Thyroid gland (tissue), 4 donors: ENCODE results near the gene IP6K3. TPM values are rescaled to one million over a fixed set of nuclear protein-coding genes. Genes with fewer than 3 reads are reported as not detected.

Experiments used
- DNase-seq, 2 donors: peaks; one replicate each; pipeline ENCODE4 v3.0.0-alpha.2; 2019
- H3K27ac ChIP-seq, 3 donors: fragments of 200-600 bp; sonication (generic); 1 replicate in 2 of 3; 2 replicates in 1 of 3; pipeline ENCODE4 v1.5.1; 2016 to 2019; ENCODE audit warnings: mild to moderate bottlenecking in 1 of 3, moderate library complexity in 1 of 3
- H3K27me3 ChIP-seq: fragments of 200-600 bp; sonication (generic); one replicate; pipeline ENCODE4 v1.5.1; 2019
- H3K36me3 ChIP-seq, 2 donors: fragments of 200-600 bp; sonication (generic); one replicate each; pipeline ENCODE4 v1.5.1; 2016 to 2019
- H3K4me1 ChIP-seq, 2 donors: fragments of 200-600 bp; sonication (generic); one replicate each; pipeline ENCODE4 v1.5.1; 2017 to 2019
- H3K4me3 ChIP-seq, 3 donors: fragments of 200-600 bp; sonication (generic); replicated peaks in 1 of 3; 1 replicate in 2 of 3; 2 replicates in 1 of 3; pipeline ENCODE4 v1.5.1; 2016; ENCODE audit warnings: mild to moderate bottlenecking in 1 of 3
- H3K9me3 ChIP-seq: fragments of 200-600 bp; sonication (generic); one replicate; pipeline ENCODE4 v1.5.1; 2017
- CTCF ChIP-seq, 6 experiments: fragments of 200-600 bp in 3 of 6; fragments of 450-650 bp in 3 of 6; sonication (generic) in 3 of 6; IDR thresholded peaks; one replicate each; pipeline ENCODE4 v1.5.1; 2016 to 2019; ENCODE audit warnings: antibody characterized with exemption in 6 of 6, mild to moderate bottlenecking in 2 of 6, inconsistent platforms in 1 of 6, moderate library complexity in 1 of 6
- POLR2A ChIP-seq, 2 donors: fragments of 450-650 bp; IDR thresholded peaks; one replicate each; pipeline ENCODE4 v1.6.1; 2017; ENCODE audit warnings: antibody characterized with exemption in 2 of 2, mild to moderate bottlenecking in 2 of 2, moderate library complexity in 1 of 2
- WGBS, 2 donors: methylation state at CpG; one replicate each; pipeline ENCODE4 v1.1.5; 2017; 5-methylcytosine and 5-hydroxymethylcytosine counted together
- intact Hi-C: fragments of 100-400 bp; cut with DNase I; formaldehyde crosslinking; loops from one replicate; pipeline ENCODE4 v1.15.1; 2023
- total RNA-seq, 4 donors: library from RNA; depleted of rRNA; stranded (reverse); fragments of >200 nt; gene quantifications; one replicate each; pipeline ENCODE4 v1.2.3, GENCODE V29; 2016

Gene IP6K3
- total RNA-seq, 4 donors from 2014 or later: 7.9 to 20.5 (median 17.1) TPM

GRCh38 chr6:33691456-33692077 is 55.1 kb downstream of the IP6K3 start:
- peaks cover 85 to 92% of the 10 kb centered on the region in 2 donors for H3K36me3 ChIP-seq

DNA sequence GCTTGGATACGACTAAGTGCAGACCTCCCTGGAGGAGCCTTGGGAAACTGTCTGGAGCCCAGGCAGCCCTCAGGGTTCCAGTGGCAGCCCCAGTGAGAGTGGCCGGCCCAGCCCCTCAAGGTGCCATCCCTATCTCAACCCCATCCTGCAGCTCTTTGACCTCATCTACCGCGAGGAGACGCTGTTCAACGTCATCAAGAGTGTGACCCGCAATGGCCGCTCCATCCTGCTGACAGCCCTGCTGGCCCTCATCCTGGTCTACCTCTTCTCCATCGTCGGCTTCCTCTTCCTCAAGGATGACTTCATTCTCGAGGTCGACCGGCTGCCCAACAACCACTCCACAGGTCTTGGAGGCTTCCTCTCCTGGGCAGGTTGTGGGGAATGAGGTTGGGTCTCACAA is 55.9 kb downstream of the IP6K3 start:
- H3K36me3 ChIP-seq: peaks cover 89 to 93% of the 10 kb centered on the region in 2 donors
- peaks cover 0 to 18% of the 10 kb centered on the region in 2 donors for H3K4me1 ChIP-seq
- intact Hi-C loops: no loop called here
- DNase-seq: no peak
- no peaks in the 10 kb centered on the region for H3K27me3 ChIP-seq
- H3K4me3 ChIP-seq: no peak overlapping the region
- no peak for TF ChIP-seq POLR2A (IDR thresholded peaks at IDR 0.05)
- TF ChIP-seq CTCF (IDR thresholded peaks at IDR 0.05): no peak
- WGBS, 2 donors: 90 to 91% methylated on average over 13 of the region's 13 CpGs
- H3K9me3 ChIP-seq: no peaks in the 10 kb centered on the region
- H3K27ac ChIP-seq: no peak overlapping the region

More at GRCh38 chr6:33691456-33692077, 55.1 kb downstream of the IP6K3 start:
- H3K9me3 ChIP-seq: no peaks in the 10 kb centered on the region
- no peak overlapping the region for H3K4me3 ChIP-seq
- H3K4me1 ChIP-seq: peaks cover 3 to 26% of the 10 kb centered on the region in 2 donors
- H3K27ac ChIP-seq: no peak overlapping the region
- DNase-seq: no peak
- intact Hi-C loops: no loop called here
- WGBS, 2 donors: 82 to 92% methylated on average over 12 to 13 of the region's 15 CpGs
- no peak for TF ChIP-seq CTCF (IDR thresholded peaks at IDR 0.05)
- TF ChIP-seq POLR2A (IDR thresholded peaks at IDR 0.05): no peak
- no peaks in the 10 kb centered on the region for H3K27me3 ChIP-seq

DNA sequence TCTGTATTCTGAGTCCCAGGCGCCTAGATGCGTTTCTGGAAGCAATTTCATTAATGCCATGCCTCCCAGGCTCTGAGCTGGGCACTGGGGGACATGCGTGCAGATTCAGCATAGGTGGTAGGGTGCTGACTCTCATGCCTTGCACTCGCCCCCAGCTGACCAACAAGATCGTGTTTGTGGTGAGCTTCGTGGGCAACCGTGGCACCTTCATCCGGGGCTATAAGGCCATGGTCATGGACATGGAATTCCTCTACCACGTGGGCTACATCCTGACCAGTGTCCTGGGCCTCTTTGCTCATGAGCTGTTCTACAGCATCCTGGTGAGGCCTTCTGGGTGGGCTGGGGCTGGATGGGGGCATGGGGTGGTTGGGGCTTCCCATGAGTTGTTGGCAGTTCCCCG is 56.8 kb downstream of the IP6K3 start:
- peaks cover 91 to 93% of the 10 kb centered on the region in 2 donors for H3K36me3 ChIP-seq
- no peak overlapping the region for H3K4me3 ChIP-seq
- H3K9me3 ChIP-seq: no peaks in the 10 kb centered on the region
- peaks cover 0 to 9% of the 10 kb centered on the region in 2 donors for H3K4me1 ChIP-seq
- no peaks in the 10 kb centered on the region for H3K27me3 ChIP-seq
- WGBS, 2 donors: 94 to 100% methylated on average over 2 to 10 of the region's 10 CpGs
- TF ChIP-seq CTCF (IDR thresholded peaks at IDR 0.05): no peak
- no peak for TF ChIP-seq POLR2A (IDR thresholded peaks at IDR 0.05)
- intact Hi-C loops: loop anchor here (5.0 kb wide), 1 partner anchor 53 kb away; no protein-coding TSS in a partner anchor
- no peak for DNase-seq
- H3K27ac ChIP-seq: no peak overlapping the region

- WGBS, 2 donors: 79 to 87% methylated on average over 12 of the region's 12 CpGs
- peaks cover 95 to 98% of the 10 kb centered on the region in 2 donors for H3K36me3 ChIP-seq
- TF ChIP-seq CTCF (IDR thresholded peaks at IDR 0.05): no peak
- TF ChIP-seq POLR2A (IDR thresholded peaks at IDR 0.05): no peak
These were observed 57.6 kb downstream of the IP6K3 start for GRCh38 chr6:33689148-33689494.

DNA sequence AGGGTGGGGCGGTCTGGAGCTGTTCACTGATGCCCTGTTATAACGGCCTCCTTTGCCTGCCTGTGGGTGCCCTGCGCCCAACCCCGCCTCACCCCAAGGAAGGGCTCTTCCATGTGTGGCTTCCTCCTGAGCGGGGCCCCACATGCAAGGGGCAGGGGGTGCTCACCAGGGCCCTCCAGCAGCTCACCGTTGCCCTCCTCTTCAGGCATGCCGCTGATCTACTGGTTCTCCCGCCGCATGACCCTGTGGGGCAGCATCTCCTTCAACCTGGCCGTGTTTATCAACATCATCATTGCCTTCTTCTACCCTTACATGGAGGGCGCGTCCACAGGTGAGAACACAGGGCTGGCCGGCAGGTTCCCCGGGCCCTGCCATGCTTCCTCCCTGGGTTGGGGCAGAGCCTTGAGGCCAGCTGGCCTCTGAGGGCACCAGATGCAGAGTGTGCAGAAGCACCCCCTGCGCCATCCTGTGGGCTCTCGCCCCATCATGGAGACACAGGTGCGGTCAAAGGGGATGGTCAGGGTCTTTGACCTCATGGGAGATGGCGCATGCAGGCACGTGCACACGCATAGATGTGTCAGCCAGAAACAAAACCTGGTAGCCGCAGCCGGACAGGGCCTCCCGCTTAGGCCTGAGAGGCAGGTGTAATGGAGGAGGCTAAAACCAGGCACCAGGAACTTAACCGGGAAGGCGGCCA is 58.1 kb downstream of the IP6K3 start:
- 89 to 95% methylated on average over 18 to 21 of the region's 25 CpGs for WGBS, 2 donors
- peaks cover 97 to 98% of the 10 kb centered on the region in 2 donors for H3K36me3 ChIP-seq
- no peaks in the 10 kb centered on the region for H3K4me1 ChIP-seq
- intact Hi-C loops: loop anchor here (5.0 kb wide), 1 partner anchor 51 kb away; no protein-coding TSS in a partner anchor
- TF ChIP-seq POLR2A (IDR thresholded peaks at IDR 0.05): no peak
- no peak for TF ChIP-seq CTCF (IDR thresholded peaks at IDR 0.05)
- no peaks in the 10 kb centered on the region for H3K27me3 ChIP-seq
- no peak overlapping the region for H3K4me3 ChIP-seq
- DNase-seq: no peak
- no peak overlapping the region for H3K27ac ChIP-seq
- no peaks in the 10 kb centered on the region for H3K9me3 ChIP-seq

More at GRCh38 chr6:33689148-33689494, 57.6 kb downstream of the IP6K3 start:
- Histone ChIP-seq H3K27ac (no peak overlapping the region), H3K4me3 (no peak overlapping the region), H3K27me3 (no peaks in the 10 kb centered on the region), H3K4me1 (peaks cover 0 to 3% of the 10 kb centered on the region in 2 donors), H3K9me3 (no peaks in the 10 kb centered on the region)
- intact Hi-C loops: loop anchor here (5.0 kb wide), 1 partner anchor 52 kb away; no protein-coding TSS in a partner anchor
- DNase-seq: no peak
